Ovary (tissue), 3 donors: ENCODE results near the gene ZNF212.

Experiments used
- CTCF ChIP-seq, 3 donors: fragments of 450-650 bp in 2 of 3; fragments of 200-600 bp in 1 of 3; IDR thresholded peaks; one replicate each; pipeline versions ENCODE4 v1.5.1 to v1.8.0; 2016 to 2022; ENCODE audit warnings: antibody characterized with exemption in 3 of 3, mild to moderate bottlenecking in 1 of 3
- POLR2A ChIP-seq: fragments of 450-650 bp; IDR thresholded peaks from one replicate; pipeline ENCODE4 v1.6.1; 2017; ENCODE audit warnings: antibody characterized with exemption, mild to moderate bottlenecking, moderate library complexity
- donor health status: DM: no; HTN: no; CAD: no.

- no peak for TF ChIP-seq CTCF (IDR thresholded peaks at IDR 0.05)
- TF ChIP-seq POLR2A = no peak
Observed at GRCh38 chr7:149199234-149199995, 40.0 kb upstream of the ZNF212 start.
